Measurements from ENCODE around the gene TFAP2A.
A peak's percentile ranks its signal among the peaks of the same experiment; 100 is the strongest.

DNA sequence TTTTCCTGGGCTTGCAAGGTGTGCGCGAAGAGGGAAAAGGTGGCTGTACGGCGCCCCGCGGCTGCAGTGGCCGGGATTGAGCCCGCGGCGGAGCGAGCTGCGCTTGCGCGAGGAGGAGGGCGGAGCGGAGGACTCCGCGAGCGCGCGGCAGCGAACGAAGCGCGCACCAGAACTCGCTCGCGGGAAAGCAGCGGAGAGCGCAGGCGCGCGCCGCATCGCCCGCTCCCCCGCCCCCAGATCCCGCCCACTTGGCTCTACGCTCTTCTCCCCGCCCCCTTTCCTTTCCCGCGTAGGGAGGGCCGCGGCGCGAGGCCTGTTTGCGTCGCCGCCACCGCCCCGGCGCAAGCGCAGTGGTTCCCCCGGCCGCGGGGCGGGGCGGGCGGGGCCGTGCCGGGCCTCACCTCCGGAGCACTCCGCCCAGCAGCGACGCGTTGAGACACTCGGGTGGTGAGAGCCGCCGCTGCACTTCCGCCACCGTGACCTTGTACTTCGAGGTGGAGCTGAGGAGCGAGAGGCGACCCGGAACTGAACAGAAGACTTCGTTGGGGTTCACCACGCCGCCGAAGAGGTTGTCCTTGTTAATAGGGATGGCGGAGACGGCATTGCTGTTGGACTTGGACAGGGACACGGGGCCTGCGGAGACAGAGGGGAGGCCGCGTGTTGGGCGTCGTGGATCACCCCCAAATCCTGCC is 10.6 kb downstream of the TFAP2A start:
- TF ChIP-seq CTCF (IDR thresholded peaks at IDR 0.05 in 8 of 11, conservative IDR thresholded peaks at IDR 0.05 in 3 of 11): peak in 2 of 11 experiments; percentile 16 to 24
- no peak for TF ChIP-seq POLR2A (IDR thresholded peaks at IDR 0.05)
- peak in 2 of 3 donors; percentile 57 to 59 for TF ChIP-seq POLR2AphosphoS5 (IDR thresholded peaks at IDR 0.05)

Data from spleen (tissue), 7 donors.